WTC11 (cell line): ENCODE data around the gene KRTAP1-4. TPM values are rescaled to one million over a fixed set of nuclear protein-coding genes. Genes with fewer than 3 reads are reported as not detected.

Experiments
- ATAC-seq: fragments of 200-7000 bp; cut with Tn5 transposase; 2 replicates; pipeline ENCODE4 v1.10.0; 2021; ENCODE audit warnings: mild to moderate bottlenecking, moderate library complexity
- CTCF ChIA-PET: fragments of 300-600 bp; sonication (Branson Sonifier 250); formaldehyde crosslinking; loops from one replicate; lab custom pipeline; 2021; ENCODE audit warnings: antibody characterized with exemption; lab: Charles Lee
- POLR2A ChIA-PET: fragments of 350-600 bp; sonication (Branson Sonifier 250); formaldehyde crosslinking; loops from one replicate; lab custom pipeline; 2021; ENCODE audit warnings: antibody characterized with exemption; lab: Charles Lee
- DNase-seq: peaks from one replicate; pipeline ENCODE4 v3.0.0; 2021; ENCODE audit warnings: low spot score
- H3K27ac Mint-ChIP-seq: 2 replicates; pipeline ENCODE4 v1.8.0; 2021; ENCODE audit warnings: mixed read lengths
- H3K27me3 Mint-ChIP-seq: 2 replicates; pipeline ENCODE4 v1.8.0; 2021; ENCODE audit warnings: low read depth, mild to moderate bottlenecking, moderate library complexity, mixed read lengths
- H3K36me3 Mint-ChIP-seq: 2 replicates; pipeline ENCODE4 v1.8.0; 2021; ENCODE audit warnings: mixed read lengths
- H3K4me1 Mint-ChIP-seq: 2 replicates; pipeline ENCODE4 v1.8.0; 2022; ENCODE audit warnings: mixed read lengths
- H3K4me3 Mint-ChIP-seq: 2 replicates; pipeline ENCODE4 v1.8.0; 2021; ENCODE audit warnings: mild to moderate bottlenecking, moderate library complexity, mixed read lengths
- H3K9me3 Mint-ChIP-seq: 2 replicates; pipeline ENCODE4 v1.8.0; 2021; ENCODE audit warnings: mixed read lengths
- AR ChIP-seq: fragments of 250-450 bp; sonication (Bioruptor Pico); IDR thresholded peaks from 2 replicates; pipeline ENCODE4 v1.9.0; 2021; ENCODE audit warnings: mild to moderate bottlenecking
- ATF2 ChIP-seq: sonication (generic); formaldehyde crosslinking; IDR thresholded peaks from 2 replicates; pipeline ENCODE4 v1.8.1; 2022; ENCODE audit warnings: low read depth, missing genetic modification reagents, borderline replicate concordance
- ATF6 ChIP-seq: sonication (generic); formaldehyde crosslinking; IDR thresholded peaks from 2 replicates; pipeline ENCODE4 v1.8.1; 2023; ENCODE audit warnings: mild to moderate bottlenecking, missing genetic modification reagents
- E2F1 ChIP-seq: sonication (generic); formaldehyde crosslinking; IDR thresholded peaks from 2 replicates; pipeline ENCODE4 v1.8.0; 2022; ENCODE audit warnings: mild to moderate bottlenecking, missing genetic modification reagents
- FOXJ3 ChIP-seq: sonication (generic); formaldehyde crosslinking; IDR thresholded peaks from 2 replicates; pipeline ENCODE4 v1.9.0; 2021; ENCODE audit warnings: missing genetic modification reagents, mild to moderate bottlenecking, borderline replicate concordance
- GABPB1 ChIP-seq: sonication (generic); formaldehyde crosslinking; IDR thresholded peaks from 2 replicates; pipeline ENCODE4 v1.8.1; 2023; ENCODE audit warnings: mild to moderate bottlenecking, missing genetic modification reagents
- NFYB ChIP-seq: sonication (generic); formaldehyde crosslinking; conservative IDR thresholded peaks from 2 replicates; pipeline ENCODE4 v1.8.0; 2022; ENCODE audit warnings: low read depth, missing genetic modification reagents
- PRDM15 ChIP-seq: sonication (generic); formaldehyde crosslinking; IDR thresholded peaks from 2 replicates; pipeline ENCODE4 v1.8.0; 2022; ENCODE audit warnings: missing genetic modification reagents
- RORB ChIP-seq: fragments of 250-450 bp; sonication (Bioruptor Pico); IDR thresholded peaks from 2 replicates; pipeline ENCODE4 v1.9.0; 2021; ENCODE audit warnings: mild to moderate bottlenecking
- TEAD1 ChIP-seq: sonication (generic); formaldehyde crosslinking; IDR thresholded peaks from 2 replicates; pipeline ENCODE4 v1.8.0; 2022; ENCODE audit warnings: mild to moderate bottlenecking, missing genetic modification reagents
- ZNF416 ChIP-seq: fragments of 250-450 bp; sonication (Bioruptor Pico); IDR thresholded peaks from 2 replicates; pipeline ENCODE4 v1.9.0; 2021; ENCODE audit warnings: mild to moderate bottlenecking, inconsistent platforms
- total RNA-seq: library from RNA; stranded (reverse); gene quantifications from 3 replicates; pipeline ENCODE4 v1.2.3, GENCODE V29; 2021

Gene KRTAP1-4
- total RNA-seq, 1 experiment from 2014 or later: not detected

GRCh38 chr17:41067281-41067680 lies 37.3 kb upstream of the KRTAP1-4 start:
- DNase-seq (no peak), ATAC-seq (no peak)
- Mint-ChIP-seq H3K27ac (no peak overlapping the region), H3K27me3 (no peaks in the 10 kb centered on the region), H3K36me3 (no peaks in the 10 kb centered on the region), H3K4me3 (no peak overlapping the region), H3K4me1 (peaks cover 4% of the 10 kb centered on the region; the same call in 1 of the 2 replicates), H3K9me3 (no peaks in the 10 kb centered on the region)
- ChIA-PET POLR2A (no interaction called here), CTCF (no interaction called here)
- TF ChIP-seq PRDM15 (CRISPR knock-in tag): no peak
- no peak for TF ChIP-seq ATF2
- TF ChIP-seq NFYB (CRISPR knock-in tag): no peak
- TF ChIP-seq AR (CRISPR knock-in tag): no peak
- no peak for TF ChIP-seq ZNF416
- no peak for TF ChIP-seq TEAD1 (CRISPR knock-in tag)
- no peak for TF ChIP-seq RORB (CRISPR knock-in tag)
- TF ChIP-seq ATF6 (CRISPR knock-in tag): no peak
- no peak for TF ChIP-seq E2F1

GRCh38 chr17:41065829-41066624 lies 36.0 kb upstream of the KRTAP1-4 start, which contains the start of gene KRTAP2-4:
Gene KRTAP2-4, minus strand, starts transcription at chr17:41065879. Its CDS starts 34 bp downstream, at chr17:41065845.
- ChIA-PET POLR2A (no interaction called here), CTCF (no interaction called here)
- TF ChIP-seq GABPB1 (0 out of 2 replicates have a peak, but pooled peaks have one; percentile 17), FOXJ3 (CRISPR knock-in tag) (no peak)
- ATAC-seq (no peak), DNase-seq (no peak)
- peaks cover 4% of the 10 kb centered on the region; the same call in 1 of the 2 replicates for H3K4me1 Mint-ChIP-seq
- no peaks in the 10 kb centered on the region for H3K9me3 Mint-ChIP-seq
- H3K27ac Mint-ChIP-seq: no peak within 1 kb of the TSS
- H3K36me3 Mint-ChIP-seq: no peaks in the 10 kb centered on the region
- H3K4me3 Mint-ChIP-seq: no peak within 1 kb of the TSS
- H3K27me3 Mint-ChIP-seq: no peaks in the 10 kb centered on the region
